K562 (cell line): ENCODE data around the gene PQBP1. TPM values are rescaled to one million over a fixed set of nuclear protein-coding genes. Genes with fewer than 3 reads are reported as not detected.

Source experiments
- ATAC-seq: fragments of 200-7000 bp; cut with Tn5 transposase; 3 replicates; pipeline ENCODE4 v1.9.1; 2020; ENCODE audit warnings: moderate library complexity
- BruUV-seq: library from RNA; stranded (reverse); fragments of 400-500 nt; replicated peaks from 2 replicates; lab custom pipeline; 2021; lab: Mats Ljungman, UMichigan
- CTCF ChIA-PET: fragments of 300-600 bp; formaldehyde crosslinking; extraction: SDS; loops from one replicate; lab custom pipeline; 2021; ENCODE audit warnings: low intra/inter-chr PET ratio; lab: Yijun Ruan, JAX
- POLR2A ChIA-PET: fragments of 300-600, 350-650 bp; sonication (Branson Sonifier 250); formaldehyde crosslinking; extraction: SDS; loops from one replicate; lab custom pipeline; 2021; ENCODE audit warnings: antibody characterized with exemption, inconsistent platforms; lab: Yijun Ruan, JAX
- DNase-seq, 4 experiments: peaks; one replicate each; pipeline versions ENCODE4 v3.0.0 to v3.0.0-alpha.2; 2011 to 2018; ENCODE audit warnings: low spot score in 3 of 4, mixed read lengths in 3 of 4; ENCODE audit errors: extremely low read depth in 1 of 4
- FAIRE-seq: peaks from 2 replicates; lab custom pipeline; 2011; peaks lifted over from hg19 to GRCh38; lab: Jason Lieb, UNC
- H2AFZ ChIP-seq: 2 replicates; pipeline ENCODE4 v1.6.0; 2011; ENCODE audit warnings: low read depth, low read length, control low read depth, inconsistent platforms
- H3K27ac ChIP-seq: fragments of 200-600 bp; 3 replicates; pipeline ENCODE4 v1.8.0; 2011; ENCODE audit warnings: low read depth, mild to moderate bottlenecking, control low read depth, inconsistent platforms, low read length, moderate library complexity, mixed read lengths; ENCODE audit errors: extremely low read depth
- H3K27me3 ChIP-seq, 2 experiments: fragments of 300-600 bp in 1 of 2; 2 replicates in 1 of 2; 3 replicates in 1 of 2; pipeline versions ENCODE4 v1.6.0 to v1.8.0; 2011; ENCODE audit warnings: inconsistent platforms in 2 of 2, low read length in 2 of 2, mild to moderate bottlenecking in 1 of 2, mixed read lengths in 1 of 2, moderate library complexity in 1 of 2; ENCODE audit not compliant: control insufficient read depth in 2 of 2, insufficient read depth in 2 of 2
- H3K36me3 ChIP-seq: fragments of 300-600 bp; 3 replicates; pipeline ENCODE4 v1.8.0; 2011; ENCODE audit warnings: mild to moderate bottlenecking, low read length, inconsistent platforms; ENCODE audit not compliant: control insufficient read depth, insufficient read depth
- H3K4me1 ChIP-seq, 2 experiments: fragments of 200-600 bp in 1 of 2; replicated peaks in 1 of 2; 2 replicates in 1 of 2; 3 replicates in 1 of 2; pipeline versions ENCODE4 v1.5.1 to v1.8.0; 2011; ENCODE audit warnings: inconsistent platforms in 2 of 2, low read length in 2 of 2, mild to moderate bottlenecking in 1 of 2, mixed read lengths in 1 of 2, moderate library complexity in 1 of 2; ENCODE audit not compliant: control insufficient read depth in 2 of 2, insufficient read depth in 2 of 2
- H3K4me2 ChIP-seq: 2 replicates; pipeline ENCODE4 v1.6.1; 2011; ENCODE audit warnings: low read length, control low read depth, inconsistent platforms, mixed read lengths; ENCODE audit not compliant: insufficient read depth
- H3K4me3 ChIP-seq: fragments of 200-600 bp; sonication (generic), shearing (Covaris generic); 2 replicates; pipeline ENCODE4 v1.5.1; 2016; ENCODE audit warnings: control low read depth, inconsistent platforms
- H3K79me2 ChIP-seq: fragments of 200-600 bp; 3 replicates; pipeline ENCODE4 v1.8.0; 2011; ENCODE audit warnings: low read length, inconsistent platforms; ENCODE audit not compliant: control insufficient read depth, insufficient read depth
- H3K9ac ChIP-seq, 2 experiments: 2 replicates each; pipeline versions ENCODE4 v1.6.0 to v1.6.1; 2011; ENCODE audit warnings: low read depth in 2 of 2, low read length in 2 of 2, control low read depth in 1 of 2, inconsistent platforms in 1 of 2, mild to moderate bottlenecking in 1 of 2, mixed read lengths in 1 of 2; ENCODE audit not compliant: insufficient read depth in 1 of 2
- H3K9me1 ChIP-seq: one replicate; pipeline ENCODE4 v1.6.0; 2011; ENCODE audit warnings: inconsistent platforms, mild to moderate bottlenecking, low read length, moderate library complexity; ENCODE audit not compliant: control insufficient read depth, insufficient read depth
- H3K9me3 ChIP-seq: replicated peaks from 2 replicates; pipeline ENCODE4 v1.5.1; 2011; ENCODE audit warnings: low read depth, low read length, inconsistent platforms; ENCODE audit not compliant: control insufficient read depth, insufficient read depth
- H4K20me1 ChIP-seq: replicated peaks from 2 replicates; pipeline ENCODE4 v1.6.1; 2011; ENCODE audit warnings: low read length, inconsistent platforms, mixed read lengths; ENCODE audit not compliant: control insufficient read depth, insufficient read depth
- CBFA2T2 ChIP-seq: fragments of 450-650 bp; conservative IDR thresholded peaks from 2 replicates; pipeline ENCODE4 v1.6.1; 2017; ENCODE audit warnings: mild to moderate bottlenecking
- MGA ChIP-seq: fragments of 450-650 bp; IDR thresholded peaks from 2 replicates; pipeline ENCODE4 v1.6.1; 2016; ENCODE audit warnings: mild to moderate bottlenecking, moderate library complexity
- RAD21 ChIP-seq, 2 experiments: fragments of 250-450 bp in 1 of 2; fragments of 450-650 bp in 1 of 2; sonication (Bioruptor Pico) in 1 of 2; formaldehyde crosslinking in 1 of 2; IDR thresholded peaks in 1 of 2; conservative IDR thresholded peaks in 1 of 2; 2 replicates each; pipeline versions ENCODE4 v1.4.0 to v1.8.0; 2020 to 2022; ENCODE audit warnings: mild to moderate bottlenecking in 2 of 2, moderate library complexity in 1 of 2
- SNRNP70 ChIP-seq: fragments of 200-400 bp; formaldehyde crosslinking; optimal IDR thresholded peaks from 2 replicates; pipeline ENCODE3; 2017; ENCODE audit warnings: low read depth, low read length
- WGBS: fragments of 100-300 bp; shearing (Covaris generic); methylation state at CpG from one replicate; pipeline ENCODE4 v1.1.6; 2016; ENCODE audit warnings: low coverage, mixed read lengths; ENCODE audit not compliant: insufficient coverage; ENCODE audit errors: missing lambda C conversion rate; 5-methylcytosine and 5-hydroxymethylcytosine counted together
- in situ Hi-C: fragments of 300-500 bp; cut with MboI; formaldehyde crosslinking; loops from 4 replicates; pipeline ENCODE4 v1.15.0; 2018; ENCODE audit warnings: inconsistent platforms, mixed read lengths
- intact Hi-C: fragments of 100-400 bp; cut with micrococcal nuclease; formaldehyde crosslinking; loops from 2 replicates; pipeline ENCODE4 v1.14.2; 2022
- polyA plus RNA-seq, 8 experiments: library from polyadenylated mRNA; depleted of rRNA in 4 of 8; stranded (reverse) in 5 of 8; unstranded in 3 of 8; fragments of >200 nt; fragmentation: Nextera tagmentation in 2 of 8; fragmentation: Illumina TruSeq in 1 of 8; extraction: Ambion mirVana in 2 of 8; extraction: Trizol in 1 of 8; gene quantifications; 2 replicates each; pipeline versions ENCODE4 v1.2.1 to v1.2.3, GENCODE V29; 2011 to 2014; ENCODE audit warnings: inconsistent platforms in 1 of 8, missing spikeins in 1 of 8
- total RNA-seq, 7 experiments: library from RNA; depleted of rRNA in 6 of 7; stranded (reverse); fragments of >200 nt in 6 of 7; fragmentation: Illumina TruSeq in 2 of 7; extraction: Trizol in 2 of 7; gene quantifications; 2 replicates each; pipeline versions ENCODE4 v1.2.1 to v1.2.3, GENCODE V29; 2011 to 2021; ENCODE audit warnings: low replicate concordance in 1 of 7

PQBP1 gene
- total and polyA plus RNA-seq, 9 of the 15 experiments (the other 6 are each of a cell fraction or from before 2014, with no cell fraction given), result 41.3 to 262 (median 112) TPM

- peaks cover 35% of the 10 kb centered on the region for H3K79me2 ChIP-seq
- FAIRE-seq, result no peak
- peaks cover 10 to 32% of the 10 kb centered on the region in 2 experiments; a peak in 4 of 5 replicates for H3K4me1 ChIP-seq
- peak overlapping the region in 1 of 2 experiments; percentile 45; a peak in 1 of 4 replicates for H3K9ac ChIP-seq
- peaks cover 37% of the 10 kb centered on the region; the same call in 2 of the 3 replicates for H3K36me3 ChIP-seq
- in situ Hi-C loops (no loop called here), intact Hi-C loops (no loop called here)
- H3K9me1 ChIP-seq, result no peaks in the 10 kb centered on the region
- POLR2A ChIA-PET, result no interaction called here
- 100% methylated on average over 3 of the region's 4 CpGs for WGBS
- no peak overlapping the region for H3K27ac ChIP-seq
- CTCF ChIA-PET, result no interaction called here
- H3K27me3 ChIP-seq, result no peaks in the 10 kb centered on the region
- ATAC-seq, result no peak
- no peak overlapping the region for H3K4me2 ChIP-seq
- peaks cover 7% of the 10 kb centered on the region; the same call in 1 of the 2 replicates for H4K20me1 ChIP-seq
- no peaks in the 10 kb centered on the region for H3K9me3 ChIP-seq
- no peak overlapping the region for H3K4me3 ChIP-seq
- DNase-seq, result no peak
- TF ChIP-seq CBFA2T2 (no peak), RAD21 (CRISPR knock-in tag; conservative IDR thresholded peaks at IDR 0.05 in 1 of 2, IDR thresholded peaks at IDR 0.05 in 1 of 2) (no peak), SNRNP70 (no peak), MGA (no peak)
- H2AFZ ChIP-seq, result no peak overlapping the region
- no TSS peak for BruUV-seq
Measured at GRCh38 chrX:48892896-48893295, 4.8 kb upstream of the PQBP1 start.
